Measurements from ENCODE around the gene MGLL.

GRCh38 chr3:127749361-127749760 lies 73.0 kb downstream of the MGLL start:
- TF ChIP-seq CTCF (IDR thresholded peaks at IDR 0.05) (no peak), POLR2A (IDR thresholded peaks at IDR 0.05) (no peak)
